ENCODE measurements around the gene MRPL38.

DNA sequence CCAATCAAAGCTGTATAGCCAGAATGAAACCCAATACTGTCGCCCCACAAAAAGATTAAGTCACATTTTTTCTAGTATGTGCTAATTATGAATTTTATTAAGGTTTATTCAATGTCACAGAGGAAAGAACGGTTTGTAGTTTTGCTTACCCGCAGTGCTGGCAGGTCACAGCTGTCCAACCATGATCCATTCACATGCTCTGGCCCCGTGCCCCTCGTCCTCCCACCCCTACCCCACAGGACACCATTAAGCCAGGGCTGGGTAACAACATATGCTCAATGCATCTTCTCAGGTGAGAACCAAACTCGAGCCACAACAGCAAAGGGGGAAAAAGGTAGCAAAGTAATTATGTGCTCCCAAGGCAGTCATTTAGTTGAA is 36.7 kb upstream of the MRPL38 start:
- TF ChIP-seq, protein P1, sequence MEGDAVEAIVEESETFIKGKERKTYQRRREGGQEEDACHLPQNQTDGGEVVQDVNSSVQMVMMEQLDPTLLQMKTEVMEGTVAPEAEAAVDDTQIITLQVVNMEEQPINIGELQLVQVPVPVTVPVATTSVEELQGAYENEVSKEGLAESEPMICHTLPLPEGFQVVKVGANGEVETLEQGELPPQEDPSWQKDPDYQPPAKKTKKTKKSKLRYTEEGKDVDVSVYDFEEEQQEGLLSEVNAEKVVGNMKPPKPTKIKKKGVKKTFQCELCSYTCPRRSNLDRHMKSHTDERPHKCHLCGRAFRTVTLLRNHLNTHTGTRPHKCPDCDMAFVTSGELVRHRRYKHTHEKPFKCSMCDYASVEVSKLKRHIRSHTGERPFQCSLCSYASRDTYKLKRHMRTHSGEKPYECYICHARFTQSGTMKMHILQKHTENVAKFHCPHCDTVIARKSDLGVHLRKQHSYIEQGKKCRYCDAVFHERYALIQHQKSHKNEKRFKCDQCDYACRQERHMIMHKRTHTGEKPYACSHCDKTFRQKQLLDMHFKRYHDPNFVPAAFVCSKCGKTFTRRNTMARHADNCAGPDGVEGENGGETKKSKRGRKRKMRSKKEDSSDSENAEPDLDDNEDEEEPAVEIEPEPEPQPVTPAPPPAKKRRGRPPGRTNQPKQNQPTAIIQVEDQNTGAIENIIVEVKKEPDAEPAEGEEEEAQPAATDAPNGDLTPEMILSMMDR (conservative IDR thresholded peaks at IDR 0.05) = no peak
- no peak for TF ChIP-seq EZH2 (IDR thresholded peaks at IDR 0.05; ENCODE audit: low read depth)

All from PC-9 (cell line).